ENCODE results near the gene IL4. TPM values are rescaled to one million over a fixed set of nuclear protein-coding genes. Genes with fewer than 3 reads are reported as not detected.

Gene IL4
- total and polyA plus RNA-seq, 9 of the 15 experiments (the other 6 are each of a cell fraction or from before 2014, with no cell fraction given): 0.22 to 0.62 TPM; not detected in 7

- TF ChIP-seq ZNF518B (CRISPR knock-in tag; IDR thresholded peaks at IDR 0.05) (no peak), NR3C1 (CRISPR knock-in tag; IDR thresholded peaks at IDR 0.05) (no peak), ZBTB17 (CRISPR knock-in tag; IDR thresholded peaks at IDR 0.05) (no peak), KLF16 (IDR thresholded peaks at IDR 0.05) (no peak), KLF1 (tag; IDR thresholded peaks at IDR 0.05) (no peak), HES1 (IDR thresholded peaks at IDR 0.05; ENCODE audit: low read depth) (no peak), RFX5 (IDR thresholded peaks at IDR 0.05; ENCODE audit: low read depth, low read length) (no peak)
Measured at GRCh38 chr5:132628814-132629213, 45.0 kb upstream of the IL4 start (continued).

Data from K562 (cell line).